Activated CD4-positive, alpha-beta memory T cell treated with anti-CD3 and anti-CD28 coated beads for 36 hours (primary cell): ENCODE data around the gene IGIP. TPM values are rescaled to one million over a fixed set of nuclear protein-coding genes. Genes with fewer than 3 reads are reported as not detected.

Experiments
- CTCF ChIA-PET: fragments of 350-600 bp; sonication (Branson Sonifier 250); formaldehyde crosslinking; loops from one replicate; lab custom pipeline; 2021; ENCODE audit warnings: antibody characterized with exemption, inconsistent platforms; lab: Charles Lee
- POLR2A ChIA-PET: fragments of 350-600 bp; sonication (Branson Sonifier 250); formaldehyde crosslinking; loops from one replicate; lab custom pipeline; 2021; ENCODE audit warnings: antibody characterized with exemption; lab: Charles Lee
- DNase-seq: peaks from one replicate; pipeline ENCODE4 v3.0.0-alpha.2; 2020
- H3K27ac Mint-ChIP-seq: one replicate; pipeline ENCODE4 v1.8.0; 2021; ENCODE audit warnings: mixed read lengths
- H3K27me3 Mint-ChIP-seq: one replicate; pipeline ENCODE4 v1.8.0; 2021; ENCODE audit warnings: mixed read lengths
- H3K36me3 Mint-ChIP-seq: one replicate; pipeline ENCODE4 v1.8.0; 2021; ENCODE audit warnings: mixed read lengths
- H3K4me1 Mint-ChIP-seq: one replicate; pipeline ENCODE4 v1.8.0; 2021; ENCODE audit warnings: low read depth, mixed read lengths
- H3K4me3 Mint-ChIP-seq: one replicate; pipeline ENCODE4 v1.8.0; 2021; ENCODE audit warnings: mild to moderate bottlenecking, mixed read lengths
- H3K9me3 Mint-ChIP-seq: one replicate; pipeline ENCODE4 v1.8.0; 2021; ENCODE audit warnings: mixed read lengths
- intact Hi-C: fragments of 100-400 bp; cut with micrococcal nuclease; formaldehyde crosslinking; loops from one replicate; pipeline ENCODE4 v1.15.1; 2023
- total RNA-seq, 2 experiments: library from RNA; stranded (reverse); gene quantifications; one replicate each; pipeline ENCODE4 v1.2.3, GENCODE V29; 2021

The IGIP gene
- total RNA-seq, 2 experiments from 2014 or later, result 2.2 to 2.3 TPM

GRCh38 chr5:140104100-140104499 lies 21.6 kb upstream of the IGIP start:
- H3K36me3 Mint-ChIP-seq, result peaks cover 3% of the 10 kb centered on the region
- peaks cover 21% of the 10 kb centered on the region for H3K4me1 Mint-ChIP-seq
- CTCF ChIA-PET, result interaction anchor here (1.0 to 6.3 kb wide), 2 partner anchors 25 to 40 kb away, joined by 3 to 66 read pairs; no protein-coding TSS in a partner anchor
- no peak overlapping the region for H3K27ac Mint-ChIP-seq
- DNase-seq, result no peak
- POLR2A ChIA-PET, result no interaction called here
- no peak overlapping the region for H3K4me3 Mint-ChIP-seq
- no peaks in the 10 kb centered on the region for H3K9me3 Mint-ChIP-seq
- H3K27me3 Mint-ChIP-seq, result peaks cover 2% of the 10 kb centered on the region
- intact Hi-C loops, result loop anchor here (10.0 kb wide), 1 partner anchor 451 kb away; the partner anchor contains the start of gene SRA1

GRCh38 chr5:140106101-140106500 lies 19.6 kb upstream of the IGIP start:
- no peak for DNase-seq
- peaks cover 32% of the 10 kb centered on the region for H3K4me1 Mint-ChIP-seq
- ChIA-PET CTCF (interaction anchor here (0.7 to 6.3 kb wide), 6 partner anchors 12 to 50 kb away, joined by 3 to 66 read pairs (median 5); no protein-coding TSS in a partner anchor), POLR2A (interaction anchor here (1.5 kb wide), 1 partner anchor 8 kb away, joined by 3 read pairs; the partner anchor contains the start of gene PURA)
- H3K27me3 Mint-ChIP-seq, result no peaks in the 10 kb centered on the region
- H3K36me3 Mint-ChIP-seq, result peaks cover 3% of the 10 kb centered on the region
- intact Hi-C loops, result loop anchor here (5.0 to 10.0 kb wide), 3 partner anchors 34 to 544 kb away; partner anchors contain the start of genes SRA1 and UBE2D2
- peak overlapping the region; percentile 40 for H3K4me3 Mint-ChIP-seq
- peak overlapping the region; percentile 62 for H3K27ac Mint-ChIP-seq
- H3K9me3 Mint-ChIP-seq, result no peaks in the 10 kb centered on the region

GRCh38 chr5:140106805-140107311 lies 18.9 kb upstream of the IGIP start:
- H3K27me3 Mint-ChIP-seq, result no peaks in the 10 kb centered on the region
- H3K4me1 Mint-ChIP-seq, result peaks cover 36% of the 10 kb centered on the region
- H3K4me3 Mint-ChIP-seq, result peak overlapping the region; percentile 98
- peak overlapping the region; percentile 94 for H3K27ac Mint-ChIP-seq
- H3K9me3 Mint-ChIP-seq, result no peaks in the 10 kb centered on the region
- CTCF ChIA-PET, result interaction anchor here (0.9 to 6.3 kb wide), 12 partner anchors 13 to 320 kb away, joined by 3 to 66 read pairs (median 4); partner anchors contain the start of gene ANKHD1
- intact Hi-C loops, result loop anchor here (1.0 to 10.0 kb wide), 5 partner anchors 8 to 545 kb away; partner anchors contain the start of genes SRA1 and UBE2D2
- POLR2A ChIA-PET, result interaction anchor here (1.4 to 1.5 kb wide), 3 partner anchors 7 to 457 kb away, joined by 3 to 6 read pairs (median 3); partner anchors contain the start of genes APBB3 and PURA
- H3K36me3 Mint-ChIP-seq, result peaks cover 3% of the 10 kb centered on the region
- no peak for DNase-seq

GRCh38 chr5:140107312-140108092 lies 18.2 kb upstream of the IGIP start:
- H3K4me1 Mint-ChIP-seq, result peaks cover 43% of the 10 kb centered on the region
- peak; percentile 95 for DNase-seq
- H3K36me3 Mint-ChIP-seq, result peaks cover 3% of the 10 kb centered on the region
- ChIA-PET POLR2A (interaction anchor here (1.2 to 1.5 kb wide), 4 partner anchors 7 to 457 kb away, joined by 3 to 6 read pairs (median 4); partner anchors contain the start of genes APBB3, HBEGF and PURA), CTCF (interaction anchor here (0.9 to 6.3 kb wide), 11 partner anchors 13 to 320 kb away, joined by 3 to 66 read pairs (median 4); partner anchors contain the start of gene ANKHD1)
- no peaks in the 10 kb centered on the region for H3K9me3 Mint-ChIP-seq
- H3K4me3 Mint-ChIP-seq, result peak overlapping the region; percentile 98
- peak overlapping the region; percentile 94 for H3K27ac Mint-ChIP-seq
- intact Hi-C loops, result loop anchor here (1.0 to 10.0 kb wide), 7 partner anchors 8 to 545 kb away; partner anchors contain the start of genes ANKHD1, CYSTM1, SRA1 and UBE2D2
- no peaks in the 10 kb centered on the region for H3K27me3 Mint-ChIP-seq

GRCh38 chr5:140108093-140109017 lies 17.4 kb upstream of the IGIP start:
- Mint-ChIP-seq H3K27me3 (no peaks in the 10 kb centered on the region), H3K4me1 (peaks cover 50% of the 10 kb centered on the region), H3K27ac (peak overlapping the region; percentile 94), H3K9me3 (no peaks in the 10 kb centered on the region), H3K36me3 (peaks cover 3% of the 10 kb centered on the region), H3K4me3 (peak overlapping the region; percentile 98)
- DNase-seq, result peak; percentile 43
- ChIA-PET POLR2A (interaction anchor here (1.2 to 1.4 kb wide), 4 partner anchors 8 to 456 kb away, joined by 3 to 6 read pairs (median 4); partner anchors contain the start of genes APBB3 and HBEGF), CTCF (interaction anchor here (0.6 to 6.3 kb wide), 13 partner anchors 10 to 293 kb away, joined by 3 to 66 read pairs (median 4); partner anchors contain the start of gene ANKHD1)
- intact Hi-C loops, result loop anchor here (1.0 to 10.0 kb wide), 5 partner anchors 36 to 546 kb away; partner anchors contain the start of genes ANKHD1, CYSTM1, SRA1 and UBE2D2

GRCh38 chr5:140109018-140109758 lies 16.5 kb upstream of the IGIP start:
- peak overlapping the region; percentile 94 for H3K27ac Mint-ChIP-seq
- peaks cover 51% of the 10 kb centered on the region for H3K4me1 Mint-ChIP-seq
- no peaks in the 10 kb centered on the region for H3K9me3 Mint-ChIP-seq
- POLR2A ChIA-PET, result interaction anchor here (1.3 kb wide), 1 partner anchor 37 kb away, joined by 4 read pairs; no protein-coding TSS in a partner anchor
- no peaks in the 10 kb centered on the region for H3K27me3 Mint-ChIP-seq
- CTCF ChIA-PET, result interaction anchor here (0.6 to 2.5 kb wide), 6 partner anchors 9 to 36 kb away, joined by 3 to 11 read pairs (median 4); no protein-coding TSS in a partner anchor
- DNase-seq, result peak; percentile 19
- H3K4me3 Mint-ChIP-seq, result peak overlapping the region; percentile 98
- intact Hi-C loops, result loop anchor here (2.0 to 10.0 kb wide), 4 partner anchors 37 to 547 kb away; partner anchors contain the start of genes ANKHD1, SRA1 and UBE2D2
- H3K36me3 Mint-ChIP-seq, result peaks cover 3% of the 10 kb centered on the region

GRCh38 chr5:140109759-140110645 lies 15.7 kb upstream of the IGIP start:
- no peaks in the 10 kb centered on the region for H3K27me3 Mint-ChIP-seq
- peaks cover 6% of the 10 kb centered on the region for H3K36me3 Mint-ChIP-seq
- ChIA-PET CTCF (interaction anchor here (1.1 to 2.5 kb wide), 4 partner anchors 8 to 36 kb away, joined by 3 to 11 read pairs (median 4); no protein-coding TSS in a partner anchor), POLR2A (no interaction called here)
- H3K4me3 Mint-ChIP-seq, result peak overlapping the region; percentile 98
- H3K27ac Mint-ChIP-seq, result no peak overlapping the region
- no peaks in the 10 kb centered on the region for H3K9me3 Mint-ChIP-seq
- peaks cover 54% of the 10 kb centered on the region for H3K4me1 Mint-ChIP-seq
- DNase-seq, result no peak
- intact Hi-C loops, result loop anchor here (2.0 to 10.0 kb wide), 4 partner anchors 38 to 548 kb away; partner anchors contain the start of genes ANKHD1, SRA1 and UBE2D2

GRCh38 chr5:140110646-140110957 lies 15.1 kb upstream of the IGIP start:
- Mint-ChIP-seq H3K4me1 (peaks cover 57% of the 10 kb centered on the region), H3K9me3 (no peaks in the 10 kb centered on the region), H3K27me3 (no peaks in the 10 kb centered on the region), H3K4me3 (no peak overlapping the region), H3K27ac (no peak overlapping the region), H3K36me3 (peaks cover 8% of the 10 kb centered on the region)
- intact Hi-C loops, result no loop called here
- DNase-seq, result no peak
- CTCF ChIA-PET, result interaction anchor here (1.1 to 2.5 kb wide), 3 partner anchors 11 to 35 kb away, joined by 3 to 11 read pairs (median 4); no protein-coding TSS in a partner anchor
- POLR2A ChIA-PET, result no interaction called here

GRCh38 chr5:140111011-140111858 lies 14.5 kb upstream of the IGIP start:
- no peak for DNase-seq
- H3K36me3 Mint-ChIP-seq, result peaks cover 8% of the 10 kb centered on the region
- intact Hi-C loops, result no loop called here
- H3K27me3 Mint-ChIP-seq, result no peaks in the 10 kb centered on the region
- H3K27ac Mint-ChIP-seq, result no peak overlapping the region
- H3K9me3 Mint-ChIP-seq, result no peaks in the 10 kb centered on the region
- ChIA-PET POLR2A (no interaction called here), CTCF (interaction anchor here (1.1 to 8.1 kb wide), 3 partner anchors 10 to 38 kb away, joined by 3 to 112 read pairs (median 4); no protein-coding TSS in a partner anchor)
- peaks cover 60% of the 10 kb centered on the region for H3K4me1 Mint-ChIP-seq
- no peak overlapping the region for H3K4me3 Mint-ChIP-seq
